AG20443 (cell line): Measurements from ENCODE around the gene GRHL1.

Experiments used
- DNase-seq: peaks from one replicate; pipeline ENCODE4 v3.0.0; 2012; ENCODE audit warnings: low spot score, mixed read lengths

GRHL1 gene

DNA sequence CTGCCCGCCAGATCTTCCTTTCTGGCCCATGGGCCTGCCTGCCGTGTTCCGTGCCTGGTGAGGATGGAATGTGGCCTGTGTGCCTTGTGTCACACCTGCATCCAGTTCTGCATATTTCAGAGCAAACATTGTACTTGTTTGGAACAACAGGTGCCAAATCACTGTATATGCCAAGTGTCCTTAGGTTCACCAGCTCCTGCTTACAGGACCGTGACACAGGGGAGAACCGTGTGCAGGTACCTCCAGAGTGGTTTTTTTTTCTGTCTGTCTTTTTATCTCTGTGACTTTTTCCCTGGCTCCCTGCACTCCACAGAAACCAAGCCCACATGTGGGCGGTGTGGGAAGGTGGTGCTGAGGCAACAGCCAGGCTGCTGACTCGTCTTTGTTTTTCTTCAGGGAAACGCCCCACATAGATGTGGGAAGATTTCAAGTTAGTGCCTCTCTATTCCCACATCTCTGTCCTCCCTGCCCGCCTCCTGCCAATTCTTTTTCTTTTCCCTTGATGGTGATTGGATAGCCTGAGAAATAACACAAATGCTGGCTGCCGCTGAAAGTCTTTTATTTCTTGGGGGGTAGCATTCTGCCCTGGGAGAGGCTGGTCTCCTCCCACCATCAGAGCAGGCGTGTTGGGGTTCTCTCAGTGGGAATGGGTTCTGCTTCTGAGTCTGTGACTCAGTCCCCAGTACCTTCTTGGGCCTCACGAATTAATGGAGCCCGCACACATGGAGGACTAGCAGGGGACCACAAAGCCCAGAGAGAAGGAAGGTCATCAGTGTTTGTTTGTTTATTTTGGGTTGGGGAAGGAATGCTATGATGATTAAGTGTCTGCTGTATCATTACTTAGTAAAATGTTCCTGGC is 21.4 kb downstream of the GRHL1 start:
- peak; percentile 84 for DNase-seq

GRCh38 chr2:9973690-9974089 is 22.2 kb downstream of the GRHL1 start:
- no peak for DNase-seq

DNA sequence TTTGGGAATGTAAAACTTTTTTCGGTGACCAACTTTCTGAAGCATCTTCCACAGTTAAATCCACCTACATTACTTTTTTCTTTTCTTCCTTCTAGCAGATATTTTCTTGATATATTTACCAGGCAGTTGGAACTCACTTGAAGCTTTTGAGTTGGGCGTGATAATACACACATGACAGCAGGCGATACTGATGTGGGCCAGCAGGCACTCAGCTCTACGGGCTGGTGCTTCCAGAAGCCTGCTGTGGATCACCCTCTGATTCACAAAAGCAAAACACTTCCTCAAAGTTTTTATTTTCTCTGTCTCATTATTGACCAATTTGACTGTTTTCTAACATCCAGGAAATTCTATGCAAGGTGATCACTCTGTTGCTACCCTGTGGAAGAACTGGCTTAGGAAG is 22.9 kb downstream of the GRHL1 start:
- DNase-seq: no peak

DNA sequence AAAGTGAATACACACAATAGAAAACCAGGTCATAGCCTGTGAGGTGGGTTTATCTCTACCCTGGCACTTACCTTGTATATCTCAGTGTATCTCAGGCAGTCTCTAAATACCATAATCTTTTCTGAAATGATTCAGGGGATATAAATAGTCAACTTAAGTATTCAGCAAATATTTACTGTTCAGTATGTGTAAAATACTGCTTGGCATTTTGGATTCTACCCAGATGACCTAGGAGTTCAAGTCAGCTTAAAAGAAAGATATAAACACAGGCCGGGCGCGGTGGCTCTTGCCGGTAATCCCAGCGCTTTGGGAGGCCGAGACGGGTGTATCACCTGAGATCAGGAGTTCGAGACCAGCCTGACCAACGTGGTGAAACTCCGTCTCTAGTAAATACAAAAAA is 23.8 kb downstream of the GRHL1 start:
- no peak for DNase-seq

GRCh38 chr2:9975805-9976447 is 24.4 kb downstream of the GRHL1 start:
- peak; percentile 88 for DNase-seq

DNA sequence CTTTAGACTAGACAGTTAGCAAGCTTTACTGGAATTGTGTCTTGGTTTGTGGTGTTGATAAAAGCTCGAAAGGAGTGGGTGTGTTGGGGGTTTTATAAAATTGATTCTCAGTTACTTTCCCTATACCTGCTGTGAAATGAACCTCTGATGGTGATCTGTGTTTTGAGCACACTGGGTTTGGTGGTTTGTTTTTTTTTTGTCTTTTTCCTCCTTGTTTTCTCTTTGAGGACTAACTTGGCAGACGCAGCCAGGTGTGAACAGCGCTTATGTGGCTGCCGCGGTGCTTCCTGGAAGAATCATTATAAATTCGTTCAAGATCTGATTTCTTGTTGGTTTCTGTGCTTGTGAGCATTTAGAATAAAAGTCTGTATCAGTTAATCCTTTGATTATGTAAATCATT is 28.5 kb downstream of the GRHL1 start:
- DNase-seq: no peak

DNA sequence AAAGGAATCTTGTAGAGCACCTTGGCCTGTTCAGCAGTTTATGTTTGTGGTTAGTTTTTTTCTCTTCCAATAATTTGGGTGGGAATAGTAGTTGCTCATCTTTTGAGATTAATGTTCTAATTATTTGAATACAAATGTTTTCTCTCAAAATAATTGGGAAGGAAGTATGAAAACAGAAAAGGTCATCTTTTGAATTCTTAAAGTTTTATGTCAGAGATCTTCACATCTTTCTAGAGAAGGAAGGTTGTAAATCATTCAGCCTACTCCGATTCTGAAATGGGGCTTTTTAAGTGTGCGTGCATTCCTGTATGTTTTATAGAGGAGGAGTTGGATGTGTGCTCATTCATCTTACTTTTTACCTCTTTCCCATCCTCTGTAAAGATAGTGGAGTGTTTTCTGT is 29.0 kb downstream of the GRHL1 start:
- DNase-seq: peak; percentile 34

GRCh38 chr2:9981655-9982054 is 30.2 kb downstream of the GRHL1 start:
- no peak for DNase-seq

DNA sequence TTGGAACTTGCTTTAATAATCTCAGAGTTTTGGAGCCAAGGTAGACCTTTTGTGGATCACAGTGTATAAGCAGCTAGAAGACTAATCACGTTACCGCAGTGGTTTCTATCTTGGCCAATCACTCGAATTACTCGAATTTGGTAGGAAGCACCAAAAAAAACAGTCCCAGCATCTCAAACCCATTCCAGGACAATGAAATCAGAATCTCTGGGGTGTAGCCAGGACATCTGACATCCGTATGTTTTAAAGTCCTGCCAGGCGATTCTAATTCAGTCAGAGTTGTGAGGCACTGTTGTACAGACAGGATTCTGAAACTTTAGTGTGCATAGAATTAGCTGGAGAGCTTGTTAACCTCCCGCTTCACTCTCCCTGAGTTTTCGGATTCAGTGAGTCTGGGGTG is 30.8 kb downstream of the GRHL1 start:
- DNase-seq: peak; percentile 85

DNA sequence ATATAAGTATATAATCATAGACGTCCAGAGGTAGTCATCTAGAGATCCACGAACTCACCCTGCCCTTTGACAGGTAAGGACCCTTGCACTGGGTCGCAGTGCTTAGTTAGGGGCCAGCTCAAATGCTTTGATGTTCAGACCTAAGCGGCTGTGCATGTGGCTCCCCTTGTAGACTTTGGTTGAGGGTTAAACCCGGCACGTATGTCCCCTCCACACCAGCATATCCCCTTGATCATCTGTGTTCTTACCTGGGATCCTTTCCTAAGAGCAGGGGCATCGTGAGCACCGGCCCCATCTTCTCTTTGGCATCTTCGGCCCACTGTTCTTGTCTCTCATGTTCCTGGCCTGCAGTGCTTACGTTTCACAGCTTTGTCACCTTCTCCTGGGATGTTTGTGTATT is 31.4 kb downstream of the GRHL1 start:
- DNase-seq: no peak

DNA sequence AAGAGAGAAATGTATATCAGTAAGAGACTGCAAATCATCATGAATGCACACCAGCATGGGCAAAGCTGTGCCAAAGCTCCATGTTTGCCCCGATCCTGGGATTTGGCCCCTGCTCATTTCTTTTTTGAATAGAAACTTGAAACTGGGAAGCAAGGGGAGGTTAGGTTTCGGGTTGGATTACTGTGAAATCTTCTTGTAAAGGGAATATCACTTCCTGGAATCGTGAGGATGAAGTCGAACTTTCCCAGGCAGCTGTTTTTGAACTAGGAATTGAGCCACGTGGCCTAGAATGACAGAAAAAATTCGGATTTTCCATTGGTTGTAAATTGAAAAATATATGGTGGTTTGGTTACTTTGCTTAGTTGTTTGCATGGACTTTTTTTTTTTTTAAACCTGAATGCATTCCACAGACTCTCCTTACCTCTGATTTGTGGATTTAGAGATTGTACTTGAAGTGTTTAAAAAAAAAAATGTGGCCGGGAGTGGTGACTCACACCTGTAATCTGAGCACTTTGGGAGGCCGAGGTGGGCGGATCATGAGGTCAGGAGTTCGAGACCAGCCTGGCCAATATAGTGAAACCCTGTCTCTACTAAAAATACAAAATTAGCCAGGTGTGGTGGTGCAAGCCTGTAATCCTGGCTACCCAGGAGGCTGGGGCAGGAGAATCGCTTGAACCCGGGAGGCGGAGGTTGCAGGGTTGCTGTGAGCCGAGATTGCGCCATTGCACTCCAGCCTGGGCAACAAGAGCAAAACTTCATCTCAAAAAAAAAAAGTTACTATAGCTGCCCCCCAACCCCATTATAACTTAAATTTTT is 32.1 kb downstream of the GRHL1 start:
- no peak for DNase-seq

DNA sequence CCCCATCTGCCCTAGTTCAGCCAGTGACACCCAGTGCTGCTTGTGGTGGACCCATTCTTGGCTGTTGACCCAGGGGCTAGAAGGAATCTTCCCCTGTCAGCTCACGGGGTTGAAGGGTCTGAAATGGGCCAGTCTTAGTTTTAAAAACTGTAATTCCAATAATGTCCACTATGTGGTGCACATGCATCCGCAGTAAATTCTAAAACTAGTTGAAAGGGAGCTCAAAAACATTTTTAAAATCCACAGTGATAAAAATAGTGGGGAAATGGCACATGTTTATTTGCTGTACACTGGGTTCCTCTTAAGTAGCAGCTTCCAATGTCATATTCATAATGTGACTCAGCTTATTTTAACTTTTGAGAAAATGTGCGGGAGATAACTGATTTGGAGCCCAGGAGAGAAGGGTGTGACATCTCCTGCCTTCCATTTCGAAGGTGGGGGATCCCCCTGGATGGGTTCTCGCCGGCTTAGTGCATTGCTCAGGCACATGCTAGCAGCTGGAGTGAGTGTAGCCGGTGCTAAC is 32.8 kb downstream of the GRHL1 start:
- DNase-seq: peak; percentile 46

GRCh38 chr2:9984871-9985480 is 33.5 kb downstream of the GRHL1 start:
- peak; percentile 67 for DNase-seq

DNA sequence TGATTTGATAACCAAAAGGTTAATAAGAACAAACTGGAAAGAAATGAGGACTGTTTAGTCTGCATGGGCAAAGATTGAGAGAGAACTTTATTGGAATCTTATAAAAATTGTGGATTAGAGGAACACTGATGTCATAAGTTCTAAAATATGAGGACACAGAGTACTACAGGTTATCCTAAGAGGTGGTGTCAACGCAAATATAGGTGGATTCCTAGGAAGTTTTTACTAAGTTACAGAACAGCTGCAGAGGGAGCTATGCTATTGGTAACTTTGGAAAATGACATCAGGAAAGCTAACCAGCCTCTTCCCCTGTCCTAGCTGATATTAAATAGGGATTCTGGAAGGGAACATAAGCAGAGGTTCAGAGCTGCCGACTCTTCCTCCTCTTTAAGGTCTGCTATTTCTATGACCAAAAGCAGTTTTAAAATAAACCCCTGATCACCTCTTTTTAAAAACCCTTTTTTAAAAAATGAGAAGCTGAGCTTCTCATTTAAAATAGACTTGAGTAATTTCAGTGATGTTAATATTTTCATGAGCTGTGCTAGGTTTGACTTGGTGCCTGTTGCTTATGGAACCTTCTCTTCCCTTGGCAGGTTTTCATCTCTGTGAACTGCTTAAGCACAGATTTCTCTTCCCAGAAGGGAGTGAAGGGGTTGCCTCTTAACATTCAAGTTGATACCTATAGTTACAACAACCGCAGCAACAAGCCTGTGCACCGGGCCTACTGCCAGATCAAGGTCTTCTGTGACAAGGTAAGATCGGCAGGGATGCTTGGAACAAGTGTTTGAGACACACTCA is 34.2 kb downstream of the GRHL1 start:
- no peak for DNase-seq

- no peak for DNase-seq
Observed at GRCh38 chr2:9988320-9988719, 36.8 kb downstream of the GRHL1 start.

DNA sequence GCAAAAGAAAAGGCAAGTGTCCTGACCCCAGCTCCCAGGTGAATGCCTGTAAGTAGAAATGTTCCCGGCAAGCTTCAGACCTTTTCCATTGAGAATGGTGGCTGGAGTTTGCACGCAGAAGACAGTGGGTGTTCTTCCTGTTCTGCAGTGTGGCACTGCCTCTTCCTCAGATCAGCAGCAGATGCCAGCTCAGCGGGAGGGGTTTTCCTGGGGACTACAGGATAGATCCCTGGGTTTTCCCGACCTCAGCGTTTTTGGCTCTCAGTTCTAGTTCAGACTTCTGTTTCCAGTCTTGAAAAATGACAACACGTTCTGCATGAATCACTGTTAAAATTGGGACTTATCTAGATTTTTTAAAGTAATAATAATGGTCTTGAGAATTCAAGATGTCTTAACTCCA is 39.2 kb downstream of the GRHL1 start:
- no peak for DNase-seq

DNA sequence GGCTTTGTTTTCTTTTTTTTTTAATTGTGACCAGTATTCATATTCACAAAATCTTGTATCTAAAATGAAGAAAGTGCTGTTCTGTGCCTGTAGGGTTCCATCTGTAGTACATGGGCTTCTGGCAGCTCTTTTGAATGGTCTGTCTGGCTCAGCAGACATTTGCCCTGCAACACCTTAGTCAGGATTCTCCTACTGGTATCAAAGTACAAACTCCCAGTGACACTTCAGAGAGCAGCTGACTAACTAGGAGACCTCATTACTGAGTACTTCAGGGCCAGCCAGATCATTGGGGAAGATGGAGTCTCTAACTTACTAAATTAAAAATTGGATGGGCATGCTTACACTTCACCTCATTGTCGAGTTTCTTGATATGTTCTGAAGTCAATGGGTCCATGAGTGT is 39.7 kb downstream of the GRHL1 start:
- DNase-seq: no peak

- DNase-seq: no peak
Observed at GRCh38 chr2:9991829-9992273, 40.4 kb downstream of the GRHL1 start.

- DNase-seq: no peak
Observed at GRCh38 chr2:9992427-9993187, 41.1 kb downstream of the GRHL1 start.

GRCh38 chr2:9993488-9994165 is 42.1 kb downstream of the GRHL1 start:
- DNase-seq: peak; percentile 82
